ENCODE measurements around the gene STK24. TPM values are rescaled to one million over a fixed set of nuclear protein-coding genes. Genes with fewer than 3 reads are reported as not detected.

Gene STK24
- total RNA-seq, 1 donor from 2014 or later = 121 TPM

DNA sequence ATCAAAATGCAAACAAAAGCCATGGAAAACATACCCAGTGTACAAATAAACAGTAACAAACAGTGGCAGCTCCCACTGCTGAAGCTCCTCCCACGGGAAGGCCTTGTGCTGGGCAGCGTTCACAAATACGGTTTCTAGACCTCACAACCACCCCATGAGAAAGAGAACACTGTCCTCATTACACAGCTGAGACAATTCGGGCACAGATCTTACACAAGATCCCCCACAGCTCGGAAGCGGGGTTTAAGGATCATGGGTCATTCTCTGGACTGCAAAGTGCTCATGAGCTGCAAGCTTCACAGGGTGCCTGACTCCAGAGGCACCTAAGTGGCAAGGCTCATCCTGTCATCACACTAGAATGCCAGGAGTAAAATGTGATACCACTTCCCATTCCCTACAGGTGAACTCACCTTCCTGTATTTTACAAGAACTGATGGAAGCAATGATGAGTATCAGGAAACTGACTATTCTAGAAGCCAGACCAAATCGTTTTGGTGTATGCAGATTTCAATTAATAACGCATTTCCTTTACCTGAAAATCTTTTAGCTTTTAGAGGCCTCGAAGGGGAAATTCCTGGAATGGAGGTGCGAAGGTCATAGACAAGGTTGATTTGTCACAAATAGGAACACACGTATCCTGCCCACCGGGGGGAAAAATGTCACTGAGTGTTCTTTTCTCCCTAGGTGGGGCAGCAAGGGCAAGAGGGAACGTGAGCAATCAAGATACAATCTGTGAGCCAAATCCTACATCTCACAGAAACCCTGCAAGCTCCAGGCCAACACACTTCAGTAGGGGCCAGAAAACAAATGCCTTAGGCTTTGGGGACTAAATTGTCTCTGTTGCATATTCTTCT, 41.2 kb downstream of the STK24 start:
- peaks cover 60% of the 10 kb centered on the region for H3K4me1 Mint-ChIP-seq (ENCODE audit: unreplicated experiment)
- DNase-seq (ENCODE audit: extremely low spot score, unreplicated experiment) = no peak
- no peaks in the 10 kb centered on the region for H3K9me3 Mint-ChIP-seq
- peak overlapping the region; percentile 31 for H3K4me3 Mint-ChIP-seq
- H3K36me3 Mint-ChIP-seq = peaks cover 23% of the 10 kb centered on the region
- H3K27ac Mint-ChIP-seq = peak overlapping the region; percentile 61
- TF ChIP-seq CTCF (conservative IDR thresholded peaks at IDR 0.05) = no peak
- H3K27me3 Mint-ChIP-seq = no peaks in the 10 kb centered on the region

DNA sequence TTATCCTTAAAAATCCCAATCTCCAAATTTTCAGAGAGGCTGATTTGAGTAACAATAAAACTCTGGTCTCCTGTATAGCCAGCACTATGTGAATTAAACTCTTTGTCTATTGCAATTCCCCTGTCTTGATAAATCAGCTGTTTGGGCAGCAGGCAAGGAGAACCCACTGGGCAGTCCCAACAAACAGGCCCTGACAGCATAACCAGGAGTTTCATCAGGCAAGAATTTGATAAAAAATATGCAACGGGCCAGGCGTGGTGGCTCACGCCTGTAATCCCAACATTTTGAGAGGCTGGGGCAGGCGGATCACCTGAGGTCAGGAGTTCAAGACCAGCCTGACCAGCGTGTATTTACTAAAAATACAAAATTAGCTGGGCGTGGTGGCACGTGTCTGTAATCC, 42.1 kb downstream of the STK24 start:
- no peak for TF ChIP-seq CTCF (conservative IDR thresholded peaks at IDR 0.05)
- peaks cover 22% of the 10 kb centered on the region for H3K36me3 Mint-ChIP-seq
- H3K4me1 Mint-ChIP-seq (ENCODE audit: unreplicated experiment) = peaks cover 54% of the 10 kb centered on the region
- no peaks in the 10 kb centered on the region for H3K9me3 Mint-ChIP-seq
- no peaks in the 10 kb centered on the region for H3K27me3 Mint-ChIP-seq
- H3K4me3 Mint-ChIP-seq = peak overlapping the region; percentile 17
- H3K27ac Mint-ChIP-seq = peak overlapping the region; percentile 81
- no peak for DNase-seq (ENCODE audit: extremely low spot score, unreplicated experiment)

DNA sequence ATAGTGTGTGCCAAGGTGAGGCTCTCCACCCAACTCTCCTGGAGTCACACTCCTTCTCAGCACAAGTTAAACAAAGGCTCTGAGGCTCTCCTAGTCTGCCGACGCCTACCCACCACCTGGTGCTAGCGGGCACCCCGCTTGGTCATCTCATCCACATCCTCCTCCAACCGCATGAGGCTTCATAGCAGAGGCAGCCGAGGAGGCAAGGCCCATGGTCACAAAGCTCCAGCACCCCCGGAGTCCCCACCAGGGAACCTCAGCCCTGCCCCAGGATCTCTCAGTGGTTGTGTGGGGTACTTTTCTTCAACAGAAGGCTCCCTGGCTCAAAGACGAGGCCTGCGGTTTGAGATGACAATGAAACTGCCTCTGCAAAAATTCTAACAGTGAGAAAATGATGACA, 43.0 kb downstream of the STK24 start:
- H3K36me3 Mint-ChIP-seq = peaks cover 19% of the 10 kb centered on the region
- DNase-seq (ENCODE audit: extremely low spot score, unreplicated experiment) = no peak
- peak overlapping the region; percentile 81 for H3K27ac Mint-ChIP-seq
- no peaks in the 10 kb centered on the region for H3K9me3 Mint-ChIP-seq
- no peak for TF ChIP-seq CTCF (conservative IDR thresholded peaks at IDR 0.05)
- H3K4me1 Mint-ChIP-seq (ENCODE audit: unreplicated experiment) = peaks cover 52% of the 10 kb centered on the region
- no peaks in the 10 kb centered on the region for H3K27me3 Mint-ChIP-seq
- no peak overlapping the region for H3K4me3 Mint-ChIP-seq

DNA sequence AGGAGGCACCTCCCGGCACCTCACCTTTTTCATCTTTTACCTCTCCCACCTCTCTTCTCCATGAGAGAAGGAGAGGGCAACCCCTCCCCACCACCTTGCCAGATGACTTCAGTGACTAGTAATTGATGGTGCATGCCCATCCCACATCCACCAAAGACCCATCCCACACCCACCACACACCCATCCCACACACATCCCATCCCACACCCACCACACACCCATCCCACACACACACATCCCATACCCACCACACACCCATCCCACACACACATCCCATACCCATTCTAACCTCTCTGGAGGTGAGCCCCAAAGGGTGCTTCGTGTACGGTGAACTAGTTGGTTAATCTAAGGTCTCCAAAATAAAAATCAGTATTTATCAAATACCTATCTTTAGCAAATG, 44.7 kb downstream of the STK24 start:
- H3K27me3 Mint-ChIP-seq = no peaks in the 10 kb centered on the region
- no peak for DNase-seq (ENCODE audit: extremely low spot score, unreplicated experiment)
- peaks cover 19% of the 10 kb centered on the region for H3K36me3 Mint-ChIP-seq
- no peak for TF ChIP-seq CTCF (conservative IDR thresholded peaks at IDR 0.05)
- no peak overlapping the region for H3K27ac Mint-ChIP-seq
- peaks cover 46% of the 10 kb centered on the region for H3K4me1 Mint-ChIP-seq (ENCODE audit: unreplicated experiment)
- no peak overlapping the region for H3K4me3 Mint-ChIP-seq
- no peaks in the 10 kb centered on the region for H3K9me3 Mint-ChIP-seq

- no peak for DNase-seq (ENCODE audit: extremely low spot score, unreplicated experiment)
- no peaks in the 10 kb centered on the region for H3K9me3 Mint-ChIP-seq
- H3K4me3 Mint-ChIP-seq = no peak overlapping the region
- H3K36me3 Mint-ChIP-seq = peaks cover 22% of the 10 kb centered on the region
- H3K27ac Mint-ChIP-seq = peak overlapping the region; percentile 56
- H3K4me1 Mint-ChIP-seq (ENCODE audit: unreplicated experiment) = peaks cover 48% of the 10 kb centered on the region
- TF ChIP-seq CTCF (conservative IDR thresholded peaks at IDR 0.05) = no peak
- H3K27me3 Mint-ChIP-seq = no peaks in the 10 kb centered on the region
Measured at GRCh38 chr13:98530217-98530616, 46.7 kb downstream of the STK24 start.
